GM13976 (cell line): Measurements from ENCODE around the gene REPIN1.

Experiments
- DNase-seq: peaks from one replicate; pipeline ENCODE4 v3.0.0; 2012; ENCODE audit warnings: low spot score
- in situ Hi-C: fragments of 300-500 bp; cut with MboI; formaldehyde crosslinking; loops from one replicate; pipeline ENCODE4 v1.12.0; 2022; ENCODE audit warnings: low sequenced_read_pairs, mixed read lengths, inconsistent platforms; ENCODE audit not compliant: unreplicated experiment
- TF ChIP-seq, protein P1 (sequence below): IDR thresholded peaks from 2 replicates; pipeline ENCODE4 v1.5.1; 2012; ENCODE audit warnings: borderline replicate concordance, mild to moderate bottlenecking; ENCODE audit not compliant: insufficient read depth; ENCODE audit errors: extremely low read depth, missing control alignments, control extremely low read depth

The REPIN1 gene

DNA sequence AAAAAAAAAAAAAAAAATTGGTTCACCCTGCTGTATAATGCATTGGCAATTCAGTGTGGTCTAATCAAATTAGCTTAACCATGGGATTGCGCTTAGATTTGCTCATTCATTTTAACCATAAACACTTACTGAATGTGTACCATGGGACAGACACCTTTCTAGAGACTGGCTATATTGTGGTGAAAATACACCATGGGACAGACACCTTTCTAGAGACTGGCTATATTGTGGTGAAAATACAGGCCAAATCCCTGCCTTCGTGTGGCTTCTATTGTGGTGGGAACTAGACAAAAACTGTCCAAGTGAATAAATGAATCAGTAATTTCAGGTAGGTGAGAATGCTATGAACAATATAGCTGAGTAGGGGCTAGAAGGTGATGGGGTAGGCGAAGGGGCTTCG lies 10.2 kb upstream of the REPIN1 start:
- DNase-seq: no peak
- TF ChIP-seq, protein P1, sequence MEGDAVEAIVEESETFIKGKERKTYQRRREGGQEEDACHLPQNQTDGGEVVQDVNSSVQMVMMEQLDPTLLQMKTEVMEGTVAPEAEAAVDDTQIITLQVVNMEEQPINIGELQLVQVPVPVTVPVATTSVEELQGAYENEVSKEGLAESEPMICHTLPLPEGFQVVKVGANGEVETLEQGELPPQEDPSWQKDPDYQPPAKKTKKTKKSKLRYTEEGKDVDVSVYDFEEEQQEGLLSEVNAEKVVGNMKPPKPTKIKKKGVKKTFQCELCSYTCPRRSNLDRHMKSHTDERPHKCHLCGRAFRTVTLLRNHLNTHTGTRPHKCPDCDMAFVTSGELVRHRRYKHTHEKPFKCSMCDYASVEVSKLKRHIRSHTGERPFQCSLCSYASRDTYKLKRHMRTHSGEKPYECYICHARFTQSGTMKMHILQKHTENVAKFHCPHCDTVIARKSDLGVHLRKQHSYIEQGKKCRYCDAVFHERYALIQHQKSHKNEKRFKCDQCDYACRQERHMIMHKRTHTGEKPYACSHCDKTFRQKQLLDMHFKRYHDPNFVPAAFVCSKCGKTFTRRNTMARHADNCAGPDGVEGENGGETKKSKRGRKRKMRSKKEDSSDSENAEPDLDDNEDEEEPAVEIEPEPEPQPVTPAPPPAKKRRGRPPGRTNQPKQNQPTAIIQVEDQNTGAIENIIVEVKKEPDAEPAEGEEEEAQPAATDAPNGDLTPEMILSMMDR: no peak
- in situ Hi-C loops: no loop called here

DNA sequence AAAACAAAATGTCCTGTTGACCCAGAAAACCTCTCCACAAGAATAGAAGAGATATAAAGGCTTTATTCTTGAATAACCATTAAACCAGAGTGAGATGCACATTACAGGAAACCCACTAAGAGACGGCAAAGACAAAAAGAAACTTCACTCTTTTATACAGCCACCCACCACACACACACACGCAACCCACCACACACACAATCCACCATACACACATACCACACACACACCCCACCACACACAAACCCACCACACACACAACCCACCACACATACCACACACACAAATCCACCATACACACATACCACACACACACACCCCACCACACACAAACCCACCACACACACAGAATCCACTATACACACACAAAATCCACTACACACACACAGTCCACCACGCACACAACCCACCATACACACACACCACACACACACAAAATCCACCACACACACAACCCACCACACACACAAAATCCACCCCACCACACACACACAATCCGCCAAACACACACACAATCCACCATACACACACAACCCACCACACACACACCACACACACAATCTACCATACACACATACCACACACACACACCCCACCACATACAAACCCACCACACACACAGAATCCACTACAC lies 9.5 kb upstream of the REPIN1 start:
- in situ Hi-C loops: no loop called here
- DNase-seq: no peak
- TF ChIP-seq, protein P1: no peak

DNA sequence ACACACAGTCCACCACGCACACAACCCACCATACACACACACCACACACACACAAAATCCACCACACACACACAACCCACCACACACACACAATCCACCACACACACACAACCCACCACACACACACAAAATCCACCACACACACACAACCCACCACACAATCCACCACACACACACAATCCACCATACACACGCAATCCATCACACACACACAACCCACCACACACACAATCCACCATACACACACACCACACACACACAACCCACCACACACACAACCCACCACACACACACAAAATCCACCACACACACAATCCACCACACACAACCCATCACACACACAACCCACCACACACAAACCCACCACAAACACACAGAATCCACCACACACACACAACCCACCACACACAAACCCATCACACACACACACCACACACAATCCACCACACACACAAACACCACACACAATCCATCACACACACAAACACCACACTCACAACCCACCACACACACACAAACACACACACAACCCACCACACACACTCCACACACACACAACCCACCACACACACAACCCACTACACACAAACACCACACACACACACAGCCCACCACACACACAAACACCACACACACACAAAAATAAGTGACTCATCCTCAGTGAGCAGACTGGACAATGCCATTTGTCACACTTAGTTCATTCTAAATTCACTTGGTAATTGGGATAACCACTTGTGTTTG lies 8.8 kb upstream of the REPIN1 start:
- TF ChIP-seq, protein P1: no peak
- in situ Hi-C loops: no loop called here
- DNase-seq: no peak

DNA sequence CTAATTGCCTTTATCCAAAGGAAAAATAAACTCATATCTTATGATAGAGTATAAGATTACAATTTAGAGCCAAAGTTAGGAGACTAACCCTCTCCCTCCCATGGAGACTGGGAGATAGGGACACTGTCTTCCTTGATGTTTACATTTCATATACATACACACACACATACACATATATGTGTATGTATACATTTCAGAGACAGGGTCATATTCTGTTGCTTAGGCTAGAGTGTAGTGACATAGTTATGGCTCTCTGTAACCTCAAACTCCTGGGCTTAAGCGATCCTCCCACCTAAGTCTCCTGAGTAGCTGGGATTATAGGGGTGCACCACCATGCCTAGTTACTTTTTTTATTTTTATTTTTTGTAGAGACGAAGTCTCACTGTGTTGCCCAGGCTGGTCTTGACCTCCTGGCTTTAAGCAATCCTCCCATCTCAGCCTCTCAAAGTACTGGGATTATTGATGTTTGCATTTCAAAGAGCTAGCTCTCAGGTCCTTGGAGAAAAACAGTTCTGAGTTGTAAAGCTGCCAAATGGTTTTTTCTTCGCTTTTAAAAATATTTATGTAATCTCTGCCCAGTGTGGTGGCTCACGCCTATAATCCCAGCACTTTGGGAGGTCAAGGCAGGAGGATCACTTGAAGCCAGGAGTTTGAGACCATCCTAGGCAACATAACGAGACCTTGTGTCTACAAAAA lies 8.1 kb upstream of the REPIN1 start:
- TF ChIP-seq, protein P1: no peak
- DNase-seq: no peak
- in situ Hi-C loops: no loop called here

DNA sequence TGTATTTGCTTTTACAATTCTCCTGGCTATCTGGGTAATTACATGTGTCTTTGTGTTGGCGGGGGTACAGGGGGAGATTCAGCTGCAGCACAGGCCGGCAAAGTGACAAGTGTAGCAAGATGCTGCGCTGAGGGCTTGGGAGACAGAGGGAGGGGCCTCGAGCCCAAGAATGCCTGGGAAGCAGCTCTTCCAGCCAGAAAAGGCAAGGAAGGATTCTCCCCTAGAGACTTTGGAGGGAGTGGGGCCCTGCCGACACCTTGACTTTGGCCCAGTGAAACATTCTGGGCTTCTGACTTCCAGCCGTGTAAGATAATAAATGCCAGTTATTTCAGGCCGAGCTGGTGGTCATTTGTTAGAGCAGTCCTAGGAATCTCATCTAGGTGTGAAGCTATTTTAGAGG lies 7.2 kb upstream of the REPIN1 start:
- no peak for DNase-seq
- TF ChIP-seq, protein P1: no peak
- in situ Hi-C loops: no loop called here

DNA sequence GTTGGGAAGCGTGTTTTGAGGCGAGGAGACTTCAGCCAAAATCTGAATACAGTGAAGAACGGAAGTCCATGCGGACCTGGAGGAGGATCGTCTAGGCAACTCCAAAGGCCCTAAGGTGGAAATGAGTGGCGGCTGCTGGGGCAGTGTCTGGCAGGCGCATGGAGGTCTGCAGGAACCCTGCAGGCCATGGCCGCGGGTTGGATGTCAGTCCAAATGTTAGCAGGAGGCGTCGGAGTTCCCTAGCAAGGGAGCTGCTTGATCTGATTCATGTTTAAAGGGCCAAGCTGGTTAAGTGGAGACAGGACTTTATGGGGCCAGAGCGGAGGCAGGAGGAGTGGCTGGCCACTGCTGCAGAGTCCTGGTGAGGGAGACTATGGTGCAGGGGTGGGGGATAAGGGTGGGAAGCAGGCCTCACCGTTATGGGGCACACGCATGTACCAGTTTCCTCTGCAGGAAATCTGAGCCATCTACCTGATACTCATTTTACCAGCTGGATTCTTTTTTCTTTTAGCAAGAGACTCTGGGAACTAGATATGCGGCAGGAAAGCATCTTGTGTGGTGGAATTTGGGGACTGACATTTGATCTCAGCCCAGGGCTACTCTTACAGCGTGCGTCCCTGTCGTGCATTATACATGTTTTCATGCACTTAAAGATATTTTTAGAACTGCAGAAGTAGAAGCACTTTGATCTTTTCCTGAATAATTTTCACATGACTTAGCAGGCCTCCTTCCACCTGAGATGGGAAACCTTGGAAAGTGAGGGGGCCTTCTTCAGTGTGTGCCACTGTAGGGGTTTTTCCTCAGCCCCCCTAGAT lies 6.6 kb upstream of the REPIN1 start:
- TF ChIP-seq, protein P1: no peak
- in situ Hi-C loops: no loop called here
- no peak for DNase-seq
